WTC11 (cell line): ENCODE results near the gene ZNF282. TPM values are rescaled to one million over a fixed set of nuclear protein-coding genes. Genes with fewer than 3 reads are reported as not detected.

Experiments
- ATAC-seq: fragments of 200-7000 bp; cut with Tn5 transposase; 2 replicates; pipeline ENCODE4 v1.10.0; 2021; ENCODE audit warnings: mild to moderate bottlenecking, moderate library complexity
- CTCF ChIA-PET: fragments of 300-600 bp; sonication (Branson Sonifier 250); formaldehyde crosslinking; loops from one replicate; lab custom pipeline; 2021; ENCODE audit warnings: antibody characterized with exemption; lab: Charles Lee
- POLR2A ChIA-PET: fragments of 350-600 bp; sonication (Branson Sonifier 250); formaldehyde crosslinking; loops from one replicate; lab custom pipeline; 2021; ENCODE audit warnings: antibody characterized with exemption; lab: Charles Lee
- DNase-seq: peaks from one replicate; pipeline ENCODE4 v3.0.0; 2021; ENCODE audit warnings: low spot score
- H3K27ac Mint-ChIP-seq: 2 replicates; pipeline ENCODE4 v1.8.0; 2021; ENCODE audit warnings: mixed read lengths
- H3K27me3 Mint-ChIP-seq: 2 replicates; pipeline ENCODE4 v1.8.0; 2021; ENCODE audit warnings: low read depth, mild to moderate bottlenecking, moderate library complexity, mixed read lengths
- H3K36me3 Mint-ChIP-seq: 2 replicates; pipeline ENCODE4 v1.8.0; 2021; ENCODE audit warnings: mixed read lengths
- H3K4me1 Mint-ChIP-seq: 2 replicates; pipeline ENCODE4 v1.8.0; 2022; ENCODE audit warnings: mixed read lengths
- H3K4me3 Mint-ChIP-seq: 2 replicates; pipeline ENCODE4 v1.8.0; 2021; ENCODE audit warnings: mild to moderate bottlenecking, moderate library complexity, mixed read lengths
- H3K9me3 Mint-ChIP-seq: 2 replicates; pipeline ENCODE4 v1.8.0; 2021; ENCODE audit warnings: mixed read lengths
- AR ChIP-seq: fragments of 250-450 bp; sonication (Bioruptor Pico); IDR thresholded peaks from 2 replicates; pipeline ENCODE4 v1.9.0; 2021; ENCODE audit warnings: mild to moderate bottlenecking
- CREB1 ChIP-seq: sonication (generic); formaldehyde crosslinking; IDR thresholded peaks from 2 replicates; pipeline ENCODE4 v1.8.0; 2023; ENCODE audit warnings: mild to moderate bottlenecking, missing genetic modification reagents
- E2F5 ChIP-seq: sonication (generic); formaldehyde crosslinking; IDR thresholded peaks from 2 replicates; pipeline ENCODE4 v1.8.1; 2022; ENCODE audit warnings: mild to moderate bottlenecking, moderate library complexity, missing genetic modification reagents
- EMX1 ChIP-seq: fragments of 250-450 bp; sonication (Bioruptor Pico); IDR thresholded peaks from 2 replicates; pipeline ENCODE4 v1.8.0; 2021; ENCODE audit warnings: mild to moderate bottlenecking
- FOXP1 ChIP-seq: sonication (generic); formaldehyde crosslinking; IDR thresholded peaks from 2 replicates; pipeline ENCODE4 v1.8.0; 2022; ENCODE audit warnings: missing genetic modification reagents, mild to moderate bottlenecking, moderate library complexity, borderline replicate concordance
- GABPB1 ChIP-seq: sonication (generic); formaldehyde crosslinking; IDR thresholded peaks from 2 replicates; pipeline ENCODE4 v1.8.1; 2023; ENCODE audit warnings: mild to moderate bottlenecking, missing genetic modification reagents
- GRHL2 ChIP-seq: fragments of 250-450 bp; sonication (Bioruptor Pico); IDR thresholded peaks from 2 replicates; pipeline ENCODE4 v1.8.0; 2022; ENCODE audit warnings: mild to moderate bottlenecking, moderate library complexity; ENCODE audit not compliant: insufficient replicate concordance, severe bottlenecking
- MXD4 ChIP-seq: fragments of 250-450 bp; sonication (Bioruptor Pico); IDR thresholded peaks from 2 replicates; pipeline ENCODE4 v1.8.0; 2021; ENCODE audit warnings: mild to moderate bottlenecking, moderate library complexity, borderline replicate concordance
- NR1H2 ChIP-seq: sonication (generic); formaldehyde crosslinking; IDR thresholded peaks from 2 replicates; pipeline ENCODE4 v1.9.0; 2021; ENCODE audit warnings: mild to moderate bottlenecking, moderate library complexity, missing genetic modification reagents
- RORB ChIP-seq: fragments of 250-450 bp; sonication (Bioruptor Pico); IDR thresholded peaks from 2 replicates; pipeline ENCODE4 v1.9.0; 2021; ENCODE audit warnings: mild to moderate bottlenecking
- SMAD3 ChIP-seq: sonication (generic); formaldehyde crosslinking; IDR thresholded peaks from 2 replicates; pipeline ENCODE4 v1.8.0; 2022; ENCODE audit warnings: missing genetic modification reagents, mild to moderate bottlenecking, borderline replicate concordance
- TP53 ChIP-seq: sonication (generic); formaldehyde crosslinking; IDR thresholded peaks from 2 replicates; pipeline ENCODE4 v1.8.1; 2023; ENCODE audit warnings: mild to moderate bottlenecking, missing genetic modification reagents
- ZNF263 ChIP-seq: sonication (generic); formaldehyde crosslinking; IDR thresholded peaks from 2 replicates; pipeline ENCODE4 v1.8.1; 2022; ENCODE audit warnings: low read depth, mild to moderate bottlenecking, moderate library complexity, missing genetic modification reagents
- ZNF317 ChIP-seq: sonication (generic); formaldehyde crosslinking; IDR thresholded peaks from 2 replicates; pipeline ENCODE4 v1.8.1; 2023; ENCODE audit warnings: low read depth, mild to moderate bottlenecking, moderate library complexity, missing genetic modification reagents, borderline replicate concordance
- total RNA-seq: library from RNA; stranded (reverse); gene quantifications from 3 replicates; pipeline ENCODE4 v1.2.3, GENCODE V29; 2021
- TF ChIP-seq, protein P1 (sequence below): sonication (generic); formaldehyde crosslinking; IDR thresholded peaks from 2 replicates; pipeline ENCODE4 v1.8.0; 2022; ENCODE audit warnings: mild to moderate bottlenecking, missing genetic modification reagents
- TF ChIP-seq, protein P2 (sequence below): sonication (generic); formaldehyde crosslinking; IDR thresholded peaks from 2 replicates; pipeline ENCODE4 v1.8.0; 2023; ENCODE audit warnings: missing genetic modification reagents
- TF ChIP-seq, protein P3 (sequence below): sonication (generic); formaldehyde crosslinking; IDR thresholded peaks from 2 replicates; pipeline ENCODE4 v1.8.1; 2023; ENCODE audit warnings: mild to moderate bottlenecking, missing genetic modification reagents
- TF ChIP-seq, protein P4 (sequence below): sonication (generic); formaldehyde crosslinking; IDR thresholded peaks from 2 replicates; pipeline ENCODE4 v1.8.1; 2023; ENCODE audit warnings: mild to moderate bottlenecking, missing genetic modification reagents
- TF ChIP-seq, protein P5 (sequence below): sonication (generic); formaldehyde crosslinking; IDR thresholded peaks from 2 replicates; pipeline ENCODE4 v1.8.0; 2022; ENCODE audit warnings: mild to moderate bottlenecking, missing genetic modification reagents

Gene ZNF282
- total RNA-seq, 1 experiment from 2014 or later, result 38.5 TPM

- Mint-ChIP-seq H3K27me3 (no peaks in the 10 kb centered on the region), H3K4me3 (no peak overlapping the region), H3K36me3 (peaks cover 78% of the 10 kb centered on the region), H3K27ac (no peak overlapping the region), H3K9me3 (no peaks in the 10 kb centered on the region), H3K4me1 (peaks cover 8% of the 10 kb centered on the region)
- TF ChIP-seq FOXP1 (CRISPR knock-in tag) (no peak), MXD4 (CRISPR knock-in tag) (no peak), SMAD3 (CRISPR knock-in tag) (no peak), ZNF317 (CRISPR knock-in tag) (no peak), RORB (CRISPR knock-in tag) (no peak), EMX1 (no peak), GRHL2 (no peak), CREB1 (CRISPR knock-in tag) (no peak)
- TF ChIP-seq, protein P1, sequence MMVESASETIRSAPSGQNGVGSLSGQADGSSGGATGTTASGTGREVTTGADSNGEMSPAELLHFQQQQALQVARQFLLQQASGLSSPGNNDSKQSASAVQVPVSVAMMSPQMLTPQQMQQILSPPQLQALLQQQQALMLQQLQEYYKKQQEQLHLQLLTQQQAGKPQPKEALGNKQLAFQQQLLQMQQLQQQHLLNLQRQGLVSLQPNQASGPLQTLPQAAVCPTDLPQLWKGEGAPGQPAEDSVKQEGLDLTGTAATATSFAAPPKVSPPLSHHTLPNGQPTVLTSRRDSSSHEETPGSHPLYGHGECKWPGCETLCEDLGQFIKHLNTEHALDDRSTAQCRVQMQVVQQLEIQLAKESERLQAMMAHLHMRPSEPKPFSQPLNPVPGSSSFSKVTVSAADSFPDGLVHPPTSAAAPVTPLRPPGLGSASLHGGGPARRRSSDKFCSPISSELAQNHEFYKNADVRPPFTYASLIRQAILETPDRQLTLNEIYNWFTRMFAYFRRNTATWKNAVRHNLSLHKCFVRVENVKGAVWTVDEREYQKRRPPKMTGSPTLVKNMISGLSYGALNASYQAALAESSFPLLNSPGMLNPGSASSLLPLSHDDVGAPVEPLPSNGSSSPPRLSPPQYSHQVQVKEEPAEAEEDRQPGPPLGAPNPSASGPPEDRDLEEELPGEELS (CRISPR knock-in tag), result no peak
- DNase-seq (no peak), ATAC-seq (no peak)
- ChIA-PET CTCF (interaction anchor here (1.3 kb wide), 1 partner anchor 196 kb away, joined by 3 read pairs; no protein-coding TSS in a partner anchor), POLR2A (no interaction called here)
Measured at GRCh38 chr7:149210551-149210950, 15.2 kb downstream of the ZNF282 start.

DNA sequence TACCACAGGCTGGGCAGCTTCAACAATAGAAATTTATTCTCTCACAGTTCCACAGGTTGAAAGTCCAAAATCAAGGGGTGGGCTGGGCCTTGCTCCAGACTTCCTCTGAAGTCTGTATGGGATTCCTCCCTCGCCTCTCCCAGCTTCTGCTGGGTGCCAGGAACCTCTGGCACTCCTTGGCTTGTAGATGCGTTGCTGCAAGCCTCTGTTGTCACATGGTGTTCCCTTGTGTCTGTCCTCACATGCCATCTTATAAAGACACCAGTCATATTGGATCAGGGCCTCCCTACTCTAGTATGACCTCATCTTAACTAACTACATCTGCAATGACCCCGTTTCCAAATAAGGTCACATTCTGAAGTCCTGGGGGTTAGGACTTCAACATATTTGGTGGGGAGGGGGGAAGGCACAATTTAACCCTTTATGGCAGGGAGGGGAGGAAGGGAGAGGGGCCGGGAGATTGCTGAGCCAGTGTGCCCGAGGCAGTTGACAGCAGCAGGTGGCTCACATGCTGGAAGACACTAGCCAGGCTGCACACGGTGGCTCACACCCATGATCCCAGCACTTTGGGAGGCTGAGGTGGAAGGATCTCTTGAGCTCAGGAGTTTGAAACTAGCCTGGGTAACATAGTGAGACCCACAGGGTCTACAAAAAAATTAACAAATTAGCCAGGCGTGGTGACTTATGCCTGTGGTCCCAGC, 18.8 kb downstream of the ZNF282 start:
- CTCF ChIA-PET, result interaction anchor here (1.1 kb wide), 1 partner anchor 19 kb away, joined by 4 read pairs; the partner anchor contains the start of gene ZNF282
- H3K4me3 Mint-ChIP-seq, result no peak overlapping the region
- TF ChIP-seq, protein P2, sequence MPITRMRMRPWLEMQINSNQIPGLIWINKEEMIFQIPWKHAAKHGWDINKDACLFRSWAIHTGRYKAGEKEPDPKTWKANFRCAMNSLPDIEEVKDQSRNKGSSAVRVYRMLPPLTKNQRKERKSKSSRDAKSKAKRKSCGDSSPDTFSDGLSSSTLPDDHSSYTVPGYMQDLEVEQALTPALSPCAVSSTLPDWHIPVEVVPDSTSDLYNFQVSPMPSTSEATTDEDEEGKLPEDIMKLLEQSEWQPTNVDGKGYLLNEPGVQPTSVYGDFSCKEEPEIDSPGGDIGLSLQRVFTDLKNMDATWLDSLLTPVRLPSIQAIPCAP (CRISPR knock-in tag), result no peak
- TF ChIP-seq, protein P3, sequence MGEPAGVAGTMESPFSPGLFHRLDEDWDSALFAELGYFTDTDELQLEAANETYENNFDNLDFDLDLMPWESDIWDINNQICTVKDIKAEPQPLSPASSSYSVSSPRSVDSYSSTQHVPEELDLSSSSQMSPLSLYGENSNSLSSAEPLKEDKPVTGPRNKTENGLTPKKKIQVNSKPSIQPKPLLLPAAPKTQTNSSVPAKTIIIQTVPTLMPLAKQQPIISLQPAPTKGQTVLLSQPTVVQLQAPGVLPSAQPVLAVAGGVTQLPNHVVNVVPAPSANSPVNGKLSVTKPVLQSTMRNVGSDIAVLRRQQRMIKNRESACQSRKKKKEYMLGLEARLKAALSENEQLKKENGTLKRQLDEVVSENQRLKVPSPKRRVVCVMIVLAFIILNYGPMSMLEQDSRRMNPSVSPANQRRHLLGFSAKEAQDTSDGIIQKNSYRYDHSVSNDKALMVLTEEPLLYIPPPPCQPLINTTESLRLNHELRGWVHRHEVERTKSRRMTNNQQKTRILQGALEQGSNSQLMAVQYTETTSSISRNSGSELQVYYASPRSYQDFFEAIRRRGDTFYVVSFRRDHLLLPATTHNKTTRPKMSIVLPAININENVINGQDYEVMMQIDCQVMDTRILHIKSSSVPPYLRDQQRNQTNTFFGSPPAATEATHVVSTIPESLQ (CRISPR knock-in tag), result no peak
- TF ChIP-seq, protein P4, sequence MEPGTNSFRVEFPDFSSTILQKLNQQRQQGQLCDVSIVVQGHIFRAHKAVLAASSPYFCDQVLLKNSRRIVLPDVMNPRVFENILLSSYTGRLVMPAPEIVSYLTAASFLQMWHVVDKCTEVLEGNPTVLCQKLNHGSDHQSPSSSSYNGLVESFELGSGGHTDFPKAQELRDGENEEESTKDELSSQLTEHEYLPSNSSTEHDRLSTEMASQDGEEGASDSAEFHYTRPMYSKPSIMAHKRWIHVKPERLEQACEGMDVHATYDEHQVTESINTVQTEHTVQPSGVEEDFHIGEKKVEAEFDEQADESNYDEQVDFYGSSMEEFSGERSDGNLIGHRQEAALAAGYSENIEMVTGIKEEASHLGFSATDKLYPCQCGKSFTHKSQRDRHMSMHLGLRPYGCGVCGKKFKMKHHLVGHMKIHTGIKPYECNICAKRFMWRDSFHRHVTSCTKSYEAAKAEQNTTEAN (CRISPR knock-in tag), result no peak
- TF ChIP-seq, all 79 proteins: peak for 0
- peaks cover 85% of the 10 kb centered on the region for H3K36me3 Mint-ChIP-seq
- POLR2A ChIA-PET, result interaction anchor here (0.5 kb wide), 1 partner anchor 14 kb away, joined by 3 read pairs; no protein-coding TSS in a partner anchor
- H3K4me1 Mint-ChIP-seq, result peaks cover 14% of the 10 kb centered on the region
- DNase-seq (no peak), ATAC-seq (no peak)
- H3K27me3 Mint-ChIP-seq, result no peaks in the 10 kb centered on the region
- H3K27ac Mint-ChIP-seq, result no peak overlapping the region
- H3K9me3 Mint-ChIP-seq, result no peaks in the 10 kb centered on the region

DNA sequence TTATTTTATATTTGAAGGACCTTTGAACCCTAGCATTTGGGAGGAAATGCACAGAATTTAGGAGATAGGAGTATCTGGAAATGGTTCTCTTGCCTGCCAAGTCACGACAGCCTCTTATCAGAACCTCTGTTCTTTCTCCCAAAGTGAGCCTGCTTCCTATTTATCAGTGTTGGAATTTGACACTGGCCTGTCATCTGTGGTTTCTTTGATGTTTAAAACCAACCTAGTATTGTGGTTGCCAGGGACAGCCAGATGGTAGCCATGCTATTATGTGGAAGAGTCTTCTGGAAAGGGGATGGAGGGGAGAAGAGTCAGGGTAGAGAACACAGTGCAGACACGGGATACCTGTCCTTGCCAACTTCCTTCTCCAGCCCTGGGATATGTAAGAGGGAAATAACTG, 21.1 kb downstream of the ZNF282 start:
- Mint-ChIP-seq H3K9me3 (no peaks in the 10 kb centered on the region), H3K4me1 (peaks cover 13% of the 10 kb centered on the region), H3K36me3 (peaks cover 81% of the 10 kb centered on the region), H3K27ac (no peak overlapping the region), H3K4me3 (no peak overlapping the region), H3K27me3 (no peaks in the 10 kb centered on the region)
- ChIA-PET CTCF (no interaction called here), POLR2A (no interaction called here)
- DNase-seq (no peak), ATAC-seq (no peak)
- TF ChIP-seq, protein P5, sequence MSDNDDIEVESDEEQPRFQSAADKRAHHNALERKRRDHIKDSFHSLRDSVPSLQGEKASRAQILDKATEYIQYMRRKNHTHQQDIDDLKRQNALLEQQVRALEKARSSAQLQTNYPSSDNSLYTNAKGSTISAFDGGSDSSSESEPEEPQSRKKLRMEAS (CRISPR knock-in tag), result no peak
- TF ChIP-seq NR1H2 (CRISPR knock-in tag) (no peak), E2F5 (CRISPR knock-in tag) (no peak), AR (CRISPR knock-in tag) (no peak), ZNF263 (no peak), GABPB1 (CRISPR knock-in tag) (no peak), TP53 (CRISPR knock-in tag) (no peak)
- TF ChIP-seq, protein P1 (CRISPR knock-in tag), result no peak
